ENCODE data around the gene GIPC3. TPM values are rescaled to one million over a fixed set of nuclear protein-coding genes. Genes with fewer than 3 reads are reported as not detected.

GIPC3 gene
- polyA plus RNA-seq, 1 of the 3 experiments (the other 2 are of a cell fraction) = 0.20 TPM

- H3K4me1 ChIP-seq (ENCODE audit: control insufficient read depth in 1 of 2, insufficient read depth in 2 of 2, low read depth in 1 of 2, low read length in 1 of 2) = peaks cover 2 to 7% of the 10 kb centered on the region in 2 experiments; a peak in 2 of 4 replicates
- no peak overlapping the region for H3K27ac ChIP-seq (ENCODE audit: low read depth in 2 of 2, low read length in 1 of 2)
- ChIA-PET CTCF (interaction anchor here (1.0 to 5.8 kb wide), 3 partner anchors 8 to 41 kb away, joined by 3 to 38 read pairs (median 4); partner anchors contain the start of gene GIPC3), POLR2A (interaction anchor here (0.7 kb wide), 1 partner anchor 17 kb away, joined by 3 read pairs; no protein-coding TSS in a partner anchor)
- peaks cover 31% of the 10 kb centered on the region for H3F3A ChIP-seq (replicated peaks; ENCODE audit: insufficient read depth)
- 99% methylated on average over 46 of the region's 60 CpGs for WGBS (ENCODE audit: low lambda C conversion rate)
- no peaks in the 10 kb centered on the region for H3K9me3 ChIP-seq
- H3K4me2 ChIP-seq = no peak overlapping the region
- peaks cover 4% of the 10 kb centered on the region; the same call in 1 of the 2 replicates for H4K20me1 ChIP-seq (ENCODE audit: insufficient read depth)
- no peak overlapping the region for H3K4me3 ChIP-seq (ENCODE audit: low read depth in 2 of 2, low read length in 1 of 2)
- H3K79me2 ChIP-seq (ENCODE audit: insufficient read depth) = peaks cover 9% of the 10 kb centered on the region
- no peaks in the 10 kb centered on the region for H3K27me3 ChIP-seq (ENCODE audit: insufficient read depth)
- no peak for TF ChIP-seq FOSL2 (IDR thresholded peaks at IDR 0.05; ENCODE audit: borderline replicate concordance, low read depth)
- TF ChIP-seq EP300 (IDR thresholded peaks at IDR 0.05; ENCODE audit: borderline replicate concordance in 1 of 2, low read depth in 1 of 2, low read length in 1 of 2) = no peak
- no peak for TF ChIP-seq TAF1 (IDR thresholded peaks at IDR 0.05; ENCODE audit: borderline replicate concordance, low read depth, low read length)
- no peak for TF ChIP-seq USF2 (IDR thresholded peaks at IDR 0.05; ENCODE audit: borderline replicate concordance, low read depth, low read length)
- no peak for TF ChIP-seq NRF1 (IDR thresholded peaks at IDR 0.05; ENCODE audit: low read depth, low read length)
- no peak for TF ChIP-seq GABPA (IDR thresholded peaks at IDR 0.05; ENCODE audit: low read depth)
- no peak for TF ChIP-seq GATA2 (CRISPR knock-in tag; IDR thresholded peaks at IDR 0.05)
- TF ChIP-seq SMC3 (IDR thresholded peaks at IDR 0.05; ENCODE audit: low read depth, low read length) = no peak
- no peak for TF ChIP-seq IRF3 (IDR thresholded peaks at IDR 0.05; ENCODE audit: low read depth, low read length)
- no peak for TF ChIP-seq USF1 (IDR thresholded peaks at IDR 0.05; ENCODE audit: borderline replicate concordance, low read depth)
- no peak for TF ChIP-seq POLR2AphosphoS5 (IDR thresholded peaks at IDR 0.05; ENCODE audit: low read depth, low read length)
- no peak for TF ChIP-seq RFX5 (IDR thresholded peaks at IDR 0.05; ENCODE audit: low read length)
- no peak for TF ChIP-seq PBX3 (IDR thresholded peaks at IDR 0.05)
- TF ChIP-seq NFIC (IDR thresholded peaks at IDR 0.05; ENCODE audit: borderline replicate concordance) = no peak
- no peak for TF ChIP-seq MXI1 (IDR thresholded peaks at IDR 0.05; ENCODE audit: low read depth, low read length)
- no peak for TF ChIP-seq FOXJ3 (CRISPR knock-in tag; IDR thresholded peaks at IDR 0.05)
- no peak for TF ChIP-seq JUND (IDR thresholded peaks at IDR 0.05)
- TF ChIP-seq SIN3A (IDR thresholded peaks at IDR 0.05; ENCODE audit: borderline replicate concordance, low read depth, low read length) = no peak
- TF ChIP-seq ZBTB33 (IDR thresholded peaks at IDR 0.05; ENCODE audit: borderline replicate concordance, low read depth) = no peak
- TF ChIP-seq EZH2phosphoT487 (IDR thresholded peaks at IDR 0.05; ENCODE audit: borderline replicate concordance, low read depth) = no peak
- peak; percentile 25 for DNase-seq
- H3K36me3 ChIP-seq (replicated peaks in 1 of 2; ENCODE audit: control insufficient read depth in 1 of 2, insufficient read depth in 2 of 2, low read length in 1 of 2) = peaks cover 6 to 13% of the 10 kb centered on the region in 2 experiments
- no peak overlapping the region for H2AFZ ChIP-seq (ENCODE audit: low read depth)
- H3K9me2 ChIP-seq = no peaks in the 10 kb centered on the region
- no peak overlapping the region for H3K9ac ChIP-seq
Observed at GRCh38 chr19:3577723-3578344, 7.4 kb upstream of the GIPC3 start.

Data from SK-N-SH (cell line).